HG03103 (cell line): ENCODE results near the gene SETD2.
A peak's percentile ranks its signal among the peaks of the same experiment; 100 is the strongest.
"Not testable (repeated sequence)": the region's sequence is repeated elsewhere in the genome, so short reads cannot be mapped to it uniquely, and the experiment has no call there.

Source experiments
- ATAC-seq: cut with Tn5 transposase; IDR thresholded peaks from one replicate; pipeline ENCODE4 v1.9.1; 2021; ENCODE audit warnings: low read depth; ENCODE audit not compliant: unreplicated experiment

Gene SETD2

GRCh38 chr3:47164007-47164881, at the start of gene SETD2:
SETD2 (minus strand) TSS chr3:47164113; CDS start chr3:47163924, 189 bp downstream.
- peak; percentile 56 for ATAC-seq

- no peak for ATAC-seq
Measured at GRCh38 chr3:47210863-47211405, 47.0 kb upstream of the SETD2 start.

- ATAC-seq = not testable (repeated sequence)
Measured at GRCh38 chr3:47206022-47206421, 42.1 kb upstream of the SETD2 start.

- ATAC-seq = no peak
Measured at GRCh38 chr3:47204875-47205274, 41.0 kb upstream of the SETD2 start.

GRCh38 chr3:47202542-47202941, 38.6 kb upstream of the SETD2 start:
- ATAC-seq = no peak

GRCh38 chr3:47197287-47197686, 33.4 kb upstream of the SETD2 start:
- ATAC-seq = no peak

GRCh38 chr3:47194994-47195393, 31.1 kb upstream of the SETD2 start:
- ATAC-seq = no peak

- ATAC-seq = no peak
Measured at GRCh38 chr3:47193871-47194859, 30.3 kb upstream of the SETD2 start.

- ATAC-seq = no peak
Measured at GRCh38 chr3:47186285-47186684, 22.4 kb upstream of the SETD2 start.

- ATAC-seq = not testable (repeated sequence)
Measured at GRCh38 chr3:47181685-47182084, 17.8 kb upstream of the SETD2 start.

- not testable (repeated sequence) for ATAC-seq
Measured at GRCh38 chr3:47180011-47180410, 16.1 kb upstream of the SETD2 start.

GRCh38 chr3:47176582-47176981, 12.7 kb upstream of the SETD2 start:
- no peak for ATAC-seq

GRCh38 chr3:47163169-47164006, 525 bp downstream of the SETD2 start:
- ATAC-seq = peak; percentile 22

- ATAC-seq = no peak
Measured at GRCh38 chr3:47162697-47163168, 1.2 kb downstream of the SETD2 start.

- ATAC-seq = no peak
Measured at GRCh38 chr3:47161983-47162696, 1.8 kb downstream of the SETD2 start.

- ATAC-seq = no peak
Measured at GRCh38 chr3:47159820-47160219, 4.1 kb downstream of the SETD2 start.

GRCh38 chr3:47158208-47158607, 5.7 kb downstream of the SETD2 start:
- ATAC-seq = no peak

GRCh38 chr3:47156396-47156795, 7.5 kb downstream of the SETD2 start:
- no peak for ATAC-seq

- no peak for ATAC-seq
Measured at GRCh38 chr3:47152578-47152977, 11.3 kb downstream of the SETD2 start.
